ENCODE measurements around the gene URI1.

DNA sequence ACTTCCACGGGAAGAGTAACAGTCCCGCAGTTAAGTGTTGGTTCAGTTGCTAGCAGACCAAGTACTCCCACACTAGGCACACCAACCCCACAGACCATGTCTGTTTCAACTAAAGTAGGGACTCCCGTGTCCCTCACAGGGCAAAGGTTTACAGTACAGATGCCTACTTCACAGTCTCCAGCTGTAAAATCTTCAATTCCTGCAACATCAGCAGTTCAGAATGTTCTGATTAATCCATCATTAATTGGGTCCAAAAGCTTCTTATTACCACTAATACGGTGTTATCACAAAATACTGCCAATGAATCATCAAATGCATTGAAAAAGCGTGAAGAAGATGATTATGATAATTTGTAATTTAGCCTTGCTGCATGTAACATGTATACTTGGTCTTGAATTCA lies 95.8 kb downstream of the URI1 start:
- TF ChIP-seq, protein P1, sequence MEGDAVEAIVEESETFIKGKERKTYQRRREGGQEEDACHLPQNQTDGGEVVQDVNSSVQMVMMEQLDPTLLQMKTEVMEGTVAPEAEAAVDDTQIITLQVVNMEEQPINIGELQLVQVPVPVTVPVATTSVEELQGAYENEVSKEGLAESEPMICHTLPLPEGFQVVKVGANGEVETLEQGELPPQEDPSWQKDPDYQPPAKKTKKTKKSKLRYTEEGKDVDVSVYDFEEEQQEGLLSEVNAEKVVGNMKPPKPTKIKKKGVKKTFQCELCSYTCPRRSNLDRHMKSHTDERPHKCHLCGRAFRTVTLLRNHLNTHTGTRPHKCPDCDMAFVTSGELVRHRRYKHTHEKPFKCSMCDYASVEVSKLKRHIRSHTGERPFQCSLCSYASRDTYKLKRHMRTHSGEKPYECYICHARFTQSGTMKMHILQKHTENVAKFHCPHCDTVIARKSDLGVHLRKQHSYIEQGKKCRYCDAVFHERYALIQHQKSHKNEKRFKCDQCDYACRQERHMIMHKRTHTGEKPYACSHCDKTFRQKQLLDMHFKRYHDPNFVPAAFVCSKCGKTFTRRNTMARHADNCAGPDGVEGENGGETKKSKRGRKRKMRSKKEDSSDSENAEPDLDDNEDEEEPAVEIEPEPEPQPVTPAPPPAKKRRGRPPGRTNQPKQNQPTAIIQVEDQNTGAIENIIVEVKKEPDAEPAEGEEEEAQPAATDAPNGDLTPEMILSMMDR (IDR thresholded peaks at IDR 0.05), result no peak
- TF ChIP-seq POLR2A (IDR thresholded peaks at IDR 0.05) (no peak), EP300 (IDR thresholded peaks at IDR 0.05) (no peak), POLR2AphosphoS5 (IDR thresholded peaks at IDR 0.05) (no peak)
